Large intestine (tissue), 12 donors: ENCODE data around the gene OR14C36. TPM values are rescaled to one million over a fixed set of nuclear protein-coding genes. Genes with fewer than 3 reads are reported as not detected.
"Not testable (repeated sequence)": the region's sequence is repeated elsewhere in the genome, so short reads cannot be mapped to it uniquely, and the experiment has no call there.

ENCODE experiments used
- DNase-seq, 2 donors: peaks; one replicate each; pipeline versions ENCODE4 v3.0.0 to v3.0.0-alpha.2; 2013
- H3K27ac ChIP-seq: one replicate; pipeline ENCODE4 v1.5.1; 2013; ENCODE audit warnings: low read length
- H3K27me3 ChIP-seq: 2 replicates; pipeline ENCODE4 v1.6.1; 2013; ENCODE audit warnings: low read length; ENCODE audit not compliant: control insufficient read depth, insufficient read depth
- H3K36me3 ChIP-seq: 2 replicates; pipeline ENCODE4 v1.6.1; 2013; ENCODE audit warnings: low read length; ENCODE audit not compliant: control insufficient read depth, insufficient read depth
- H3K4me1 ChIP-seq: one replicate; pipeline ENCODE4 v1.6.1; 2013; ENCODE audit warnings: low read length; ENCODE audit not compliant: control insufficient read depth, insufficient read depth
- H3K4me3 ChIP-seq: one replicate; pipeline ENCODE4 v1.5.1; 2013; ENCODE audit warnings: low read length
- H3K9me3 ChIP-seq: one replicate; pipeline ENCODE4 v1.6.1; 2013; ENCODE audit warnings: mild to moderate bottlenecking, low read depth, low read length, moderate library complexity; ENCODE audit not compliant: control insufficient read depth
- WGBS: methylation state at CpG from one replicate; pipeline ENCODE4 v1.1.5; 2013; ENCODE audit warnings: low lambda C conversion rate; ENCODE audit not compliant: insufficient coverage; 5-methylcytosine and 5-hydroxymethylcytosine counted together
- long read RNA-seq, 11 donors: transcript quantifications; one replicate each; lab custom pipeline, GENCODE V29; 2026
- polyA plus RNA-seq: library from polyadenylated mRNA; unstranded; fragments of 120-200 nt; gene quantifications from one replicate; pipeline ENCODE4 v1.2.1, GENCODE V29; 2013

The OR14C36 gene, protein sequence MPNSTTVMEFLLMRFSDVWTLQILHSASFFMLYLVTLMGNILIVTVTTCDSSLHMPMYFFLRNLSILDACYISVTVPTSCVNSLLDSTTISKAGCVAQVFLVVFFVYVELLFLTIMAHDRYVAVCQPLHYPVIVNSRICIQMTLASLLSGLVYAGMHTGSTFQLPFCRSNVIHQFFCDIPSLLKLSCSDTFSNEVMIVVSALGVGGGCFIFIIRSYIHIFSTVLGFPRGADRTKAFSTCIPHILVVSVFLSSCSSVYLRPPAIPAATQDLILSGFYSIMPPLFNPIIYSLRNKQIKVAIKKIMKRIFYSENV
- not detected for polyA plus RNA-seq
- long read RNA-seq, donor 1: 0 reads
- long read RNA-seq, donor 2: 0 reads
- long read RNA-seq, donor 3: 0 reads
- long read RNA-seq, donor 4: 0 reads
- long read RNA-seq, donor 5: 0 reads
- long read RNA-seq, donor 6: 0 reads
- long read RNA-seq, donor 7: 0 reads
- long read RNA-seq, donor 8: 0 reads
- long read RNA-seq, donor 9: 0 reads
- long read RNA-seq, donor 10: 0 reads
- long read RNA-seq, donor 11: 0 reads

DNA sequence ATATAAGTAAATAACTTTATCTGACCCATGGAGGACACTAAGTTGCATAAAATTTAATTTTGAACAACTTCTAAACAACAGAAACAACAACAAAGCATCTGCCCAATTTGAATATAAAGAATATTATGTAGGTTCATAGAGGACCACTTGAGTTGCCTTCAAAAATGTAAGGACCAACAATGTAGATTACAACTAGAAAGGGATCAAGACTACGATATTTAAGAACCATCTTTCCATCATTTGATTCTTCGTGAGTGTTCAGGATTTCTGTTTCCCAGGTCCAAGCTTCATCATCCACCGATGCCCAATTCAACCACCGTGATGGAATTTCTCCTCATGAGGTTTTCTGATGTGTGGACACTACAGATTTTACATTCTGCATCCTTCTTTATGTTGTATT is at the start of gene OR14C36:
OR14C36 (plus strand) TSS at position 301 of the 400 bp plus-strand sequence; CDS start at position 301, 0 bp downstream.
- no peak within 1 kb of the TSS for H3K4me3 ChIP-seq
- DNase-seq: no peak
- no peak within 1 kb of the TSS for H3K27ac ChIP-seq
- no peaks in the 10 kb centered on the region for H3K36me3 ChIP-seq
- H3K27me3 ChIP-seq: no peaks in the 10 kb centered on the region
- H3K4me1 ChIP-seq: no peaks in the 10 kb centered on the region
- WGBS: 72% methylated on average over 4 of the region's 4 CpGs
- H3K9me3 ChIP-seq: no peaks in the 10 kb centered on the region

DNA sequence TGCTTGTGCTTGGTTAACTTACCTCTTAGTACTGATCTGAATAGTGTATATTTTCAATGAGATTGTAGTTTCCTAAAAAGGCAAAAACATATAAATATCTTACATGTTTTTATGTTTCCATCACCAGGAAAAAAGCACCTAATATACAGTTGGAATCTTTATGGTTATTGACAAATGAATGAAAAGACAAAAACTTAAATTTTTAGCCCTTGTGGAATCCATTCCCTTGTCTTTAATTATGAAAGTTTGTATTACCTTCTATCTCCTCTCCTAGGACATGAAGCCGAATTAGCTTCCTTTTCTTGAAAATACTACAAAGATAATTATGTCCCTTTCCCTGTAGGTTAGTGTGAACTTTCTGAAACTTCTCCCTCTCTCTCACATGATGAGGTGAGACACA is 45.3 kb upstream of the OR14C36 start, which contains the start of gene OR2T12:
OR2T12 (minus strand) TSS at position 101 of the 400 bp plus-strand sequence. CDS start 7,846 bp downstream, outside the sequence.
- WGBS: 90% methylated on average over 1 of the region's 1 CpG
- Histone ChIP-seq H3K36me3 (no peaks in the 10 kb centered on the region), H3K27me3 (no peaks in the 10 kb centered on the region), H3K4me1 (no peaks in the 10 kb centered on the region), H3K4me3 (no peak within 1 kb of the TSS), H3K27ac (no peak within 1 kb of the TSS), H3K9me3 (peaks cover 10% of the 10 kb centered on the region)
- no peak for DNase-seq

DNA sequence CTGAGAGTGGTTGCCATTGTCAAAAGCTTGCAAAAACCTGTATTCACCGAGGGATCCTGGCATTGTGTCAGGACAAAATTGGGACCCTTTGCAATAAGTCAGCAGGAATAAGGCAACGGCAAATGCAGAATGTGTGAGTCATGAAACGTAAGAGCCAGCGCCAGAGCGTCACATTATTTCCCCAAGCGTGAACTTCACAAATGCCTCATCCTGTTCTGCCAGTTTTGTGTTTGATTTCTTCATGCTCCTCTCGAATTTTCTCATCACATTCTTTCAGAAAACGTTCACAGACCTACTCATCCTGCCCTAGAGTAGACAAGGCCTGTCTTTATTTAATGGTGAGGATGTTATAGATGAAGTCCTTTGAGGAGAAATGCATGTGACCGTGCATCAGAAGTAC is 42.9 kb upstream of the OR14C36 start:
- WGBS: 70% methylated on average over 2 of the region's 9 CpGs
- H3K36me3 ChIP-seq, DNase-seq, H3K4me1 ChIP-seq, H3K9me3 ChIP-seq, H3K27ac ChIP-seq, H3K27me3 ChIP-seq, H3K4me3 ChIP-seq: not testable (repeated sequence)

DNA sequence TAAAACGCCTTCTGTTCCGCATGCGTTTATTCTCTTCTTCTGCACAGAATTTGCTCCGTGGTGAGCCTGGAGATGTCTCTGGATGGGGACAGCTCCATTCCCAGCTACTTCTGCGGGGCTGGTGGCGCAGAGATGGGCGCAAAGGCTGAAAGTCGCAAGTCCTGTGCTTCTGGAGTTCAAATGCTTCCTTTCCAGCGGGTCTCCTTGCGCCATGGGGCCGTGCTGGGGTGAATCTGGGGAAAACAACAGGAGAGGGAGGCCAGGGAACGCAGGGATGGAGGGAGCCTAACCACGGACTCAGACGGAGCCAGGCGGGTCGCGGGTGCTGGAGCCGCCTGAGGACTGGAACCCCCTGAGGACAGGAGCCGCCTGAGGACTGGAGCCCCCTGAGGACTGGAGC is 42.5 kb upstream of the OR14C36 start:
- 60% methylated on average over 1 of the region's 19 CpGs for WGBS
- H3K4me3 ChIP-seq: no peak overlapping the region
- H3K27me3 ChIP-seq: no peaks in the 10 kb centered on the region

DNA sequence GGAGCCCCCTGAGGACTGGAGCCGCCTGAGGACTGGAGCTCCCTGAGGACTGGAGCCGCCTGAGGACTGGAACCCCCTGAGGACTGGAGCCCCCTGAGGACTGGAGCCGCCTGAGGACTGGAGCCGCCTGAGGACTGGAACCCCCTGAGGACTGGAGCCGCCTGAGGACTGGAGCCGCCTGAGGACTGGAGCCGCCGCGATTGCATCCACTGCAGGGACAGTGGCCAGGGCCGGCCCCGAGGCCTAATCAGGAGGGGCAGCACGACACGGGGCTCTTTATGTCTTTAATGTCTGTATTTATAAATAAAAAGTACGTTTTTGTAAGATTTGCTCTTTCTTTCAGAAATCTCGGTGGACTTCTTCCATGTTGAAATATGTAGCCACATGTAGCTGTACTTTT is 41.8 kb upstream of the OR14C36 start:
- H3K9me3 ChIP-seq, H3K36me3 ChIP-seq, DNase-seq, H3K27ac ChIP-seq, H3K4me3 ChIP-seq, H3K27me3 ChIP-seq, H3K4me1 ChIP-seq: not testable (repeated sequence)
- WGBS: 83% methylated on average over 2 of the region's 15 CpGs

More for the DNA sequence above, 42.5 kb upstream of the OR14C36 start:
- Histone ChIP-seq H3K27ac (no peak overlapping the region), H3K4me1 (no peaks in the 10 kb centered on the region), H3K9me3 (peaks cover 10% of the 10 kb centered on the region), H3K36me3 (no peaks in the 10 kb centered on the region)
- DNase-seq: no peak

DNA sequence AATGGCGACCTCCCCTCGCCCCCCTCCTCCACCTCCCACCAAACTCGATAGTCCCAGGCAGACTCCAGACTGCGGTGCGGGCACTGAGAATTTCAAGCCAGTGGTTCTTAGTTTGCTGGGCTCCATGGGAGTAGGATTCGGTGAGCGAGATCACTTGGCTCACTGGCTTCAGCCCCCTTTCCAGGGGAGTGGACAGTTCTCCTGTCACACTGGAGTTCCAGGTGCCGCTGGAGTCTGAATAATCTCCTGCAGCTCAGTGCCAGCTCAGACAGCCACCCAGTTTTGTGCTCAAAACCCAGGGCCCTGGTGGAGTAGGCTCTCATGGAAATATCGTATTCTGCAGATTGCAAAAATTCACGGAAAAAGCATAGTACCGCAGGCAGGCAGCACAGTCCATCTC is 31.8 kb upstream of the OR14C36 start:
- no peak overlapping the region for H3K27ac ChIP-seq
- H3K4me3 ChIP-seq: no peak overlapping the region
- DNase-seq: no peak
- no CpG with 5 or more reads among the region's 11 CpGs for WGBS
- no peaks in the 10 kb centered on the region for H3K4me1 ChIP-seq
- no peaks in the 10 kb centered on the region for H3K36me3 ChIP-seq
- H3K27me3 ChIP-seq: no peaks in the 10 kb centered on the region
- no peaks in the 10 kb centered on the region for H3K9me3 ChIP-seq

DNA sequence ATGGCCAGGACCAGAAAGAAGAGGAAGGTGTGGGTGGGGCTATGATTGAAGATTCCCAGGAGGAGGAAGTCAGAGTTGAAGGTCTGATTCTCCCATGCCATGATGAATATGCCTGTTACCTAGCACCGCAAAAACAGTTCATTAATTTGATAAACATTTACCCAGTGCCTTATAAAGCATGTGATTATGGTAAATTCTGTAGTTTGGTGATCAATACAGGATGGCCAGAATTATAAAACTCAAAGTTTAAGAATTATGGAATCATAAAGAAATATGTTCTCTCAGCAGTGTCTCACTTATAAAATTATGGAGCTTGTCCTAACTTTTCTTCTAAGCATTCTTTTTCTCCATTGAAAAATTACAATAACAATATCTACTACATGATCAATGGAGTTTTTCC is 24.1 kb upstream of the OR14C36 start, which contains the start of gene OR2M7:
OR2M7 (minus strand) TSS at position 101 of the 400 bp plus-strand sequence; CDS start at position 101, 0 bp downstream.
- no peaks in the 10 kb centered on the region for H3K36me3 ChIP-seq
- H3K27ac ChIP-seq: no peak within 1 kb of the TSS
- no peaks in the 10 kb centered on the region for H3K9me3 ChIP-seq
- whole genome bisulfite sequencing: no CpG with 5 or more reads among the region's 1 CpG
- no peaks in the 10 kb centered on the region for H3K27me3 ChIP-seq
- DNase-seq: no peak
- H3K4me3 ChIP-seq: no peak within 1 kb of the TSS
- H3K4me1 ChIP-seq: no peaks in the 10 kb centered on the region

DNA sequence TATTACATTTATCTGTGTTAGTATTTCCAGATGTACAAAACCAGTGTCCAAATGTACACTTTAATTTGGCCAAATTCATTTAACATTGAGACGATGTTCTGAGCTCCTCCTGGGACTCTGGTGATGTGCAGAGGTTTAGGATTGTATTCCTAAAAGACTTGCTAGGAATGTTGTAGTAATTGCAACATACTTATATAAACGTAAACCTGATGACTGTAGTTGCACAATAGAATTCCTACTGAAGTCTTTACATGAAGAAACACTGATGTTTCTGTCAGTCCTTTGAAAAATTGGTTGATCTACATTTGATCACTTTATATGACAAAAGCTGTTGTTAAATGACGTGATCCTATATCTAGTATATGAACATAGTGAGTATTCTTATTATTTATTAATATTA is 5.1 kb upstream of the OR14C36 start:
- no peak for DNase-seq
- 55% methylated on average over 2 of the region's 3 CpGs for WGBS
- no peak overlapping the region for H3K4me3 ChIP-seq

DNA sequence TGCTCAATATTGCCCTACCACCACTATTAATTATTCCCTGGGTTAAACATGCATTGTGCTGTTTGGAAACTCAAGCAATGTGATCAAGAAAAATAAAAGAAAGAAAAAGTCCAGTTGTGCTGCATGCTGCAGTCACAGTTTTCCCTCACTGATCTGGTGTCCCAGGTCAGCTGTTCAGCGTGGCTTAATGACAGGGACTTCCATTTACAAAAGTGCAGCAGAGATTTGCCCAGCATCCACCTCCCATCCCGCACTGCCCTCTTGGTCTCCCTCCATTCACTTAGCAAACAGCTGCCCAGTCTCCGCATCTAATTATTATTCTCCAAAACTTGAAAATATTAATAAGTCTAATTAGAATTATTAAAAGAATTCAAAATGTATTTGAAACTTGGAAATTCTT is 10.8 kb downstream of the OR14C36 start:
- H3K36me3 ChIP-seq: no peaks in the 10 kb centered on the region
- WGBS: no CpG with 5 or more reads among the region's 3 CpGs
- no peaks in the 10 kb centered on the region for H3K27me3 ChIP-seq
- H3K9me3 ChIP-seq: no peaks in the 10 kb centered on the region
- no peaks in the 10 kb centered on the region for H3K4me1 ChIP-seq
- no peak overlapping the region for H3K4me3 ChIP-seq
- H3K27ac ChIP-seq: no peak overlapping the region
- DNase-seq: no peak

More for the DNA sequence above, 5.1 kb upstream of the OR14C36 start:
- H3K9me3 ChIP-seq: no peaks in the 10 kb centered on the region
- H3K36me3 ChIP-seq: no peaks in the 10 kb centered on the region
- H3K27ac ChIP-seq: no peak overlapping the region
- H3K4me1 ChIP-seq: no peaks in the 10 kb centered on the region
- no peaks in the 10 kb centered on the region for H3K27me3 ChIP-seq

DNA sequence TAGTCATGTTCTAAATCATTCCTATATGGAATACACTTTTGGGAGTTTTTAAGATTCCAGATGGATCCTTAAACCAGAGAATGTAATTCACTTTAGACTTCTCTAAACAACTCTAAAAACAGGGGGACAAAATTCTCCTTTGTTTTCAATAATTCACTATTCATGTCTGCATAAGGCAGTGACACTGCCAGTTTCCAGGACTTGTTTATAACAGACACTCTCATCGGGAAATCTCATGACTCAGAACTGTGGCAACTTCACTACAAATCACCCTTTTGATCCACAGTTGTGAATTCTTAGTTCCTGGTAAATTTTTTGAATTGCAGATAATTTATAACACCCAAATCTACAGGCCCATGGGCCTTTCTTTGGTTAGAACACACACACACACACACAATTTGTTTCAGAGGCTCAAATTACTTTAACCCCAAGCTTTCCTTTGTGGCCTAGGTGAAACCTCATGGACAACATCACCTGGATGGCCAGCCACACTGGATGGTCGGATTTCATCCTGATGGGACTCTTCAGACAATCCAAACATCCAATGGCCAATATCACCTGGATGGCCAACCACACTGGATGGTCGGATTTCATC is 12.6 kb downstream of the OR14C36 start, which contains the start of gene OR2T4:
OR2T4 (plus strand) TSS at position 545 of the 595 bp plus-strand sequence; CDS start at position 545, 0 bp downstream.
- H3K9me3 ChIP-seq: no peaks in the 10 kb centered on the region
- no peak within 1 kb of the TSS for H3K27ac ChIP-seq
- H3K4me3 ChIP-seq: no peak within 1 kb of the TSS
- H3K36me3 ChIP-seq: no peaks in the 10 kb centered on the region
- H3K4me1 ChIP-seq: no peaks in the 10 kb centered on the region
- DNase-seq: no peak
- H3K27me3 ChIP-seq: no peaks in the 10 kb centered on the region
- 0% methylated on average over 1 of the region's 3 CpGs for WGBS
